Activated effector memory CD4-positive, alpha-beta T cell treated with Interleukin-2 at 50 U/mL for 16 hours (primary cell): ENCODE data around the gene CEBPG.

Experiments
- DNase-seq: peaks from one replicate; pipeline ENCODE4 v3.0.0-alpha.2; 2020

CEBPG gene

GRCh38 chr19:33383720-33384292, 10.3 kb downstream of the CEBPG start:
- no peak for DNase-seq

GRCh38 chr19:33384983-33385382, 11.5 kb downstream of the CEBPG start:
- no peak for DNase-seq

DNA sequence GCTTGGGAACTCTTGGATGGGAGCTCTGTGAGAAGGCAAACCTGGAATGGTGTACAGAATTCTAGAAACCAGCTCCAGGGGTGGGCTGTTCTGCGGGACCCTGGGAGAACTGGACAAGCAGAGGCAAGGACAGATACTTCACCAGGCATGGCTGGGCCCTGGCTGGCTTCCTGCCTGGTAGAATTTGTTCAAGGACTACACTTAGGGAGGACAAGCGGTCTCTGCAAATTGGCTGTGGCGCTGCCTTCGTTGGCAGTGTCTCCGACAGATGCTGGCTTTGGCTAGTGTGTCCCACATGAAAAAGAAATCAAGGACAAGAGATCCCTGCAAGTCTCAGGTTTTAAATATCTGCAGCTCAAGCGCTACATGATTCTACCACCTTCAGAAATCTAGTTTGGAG, 12.4 kb downstream of the CEBPG start:
- no peak for DNase-seq

DNA sequence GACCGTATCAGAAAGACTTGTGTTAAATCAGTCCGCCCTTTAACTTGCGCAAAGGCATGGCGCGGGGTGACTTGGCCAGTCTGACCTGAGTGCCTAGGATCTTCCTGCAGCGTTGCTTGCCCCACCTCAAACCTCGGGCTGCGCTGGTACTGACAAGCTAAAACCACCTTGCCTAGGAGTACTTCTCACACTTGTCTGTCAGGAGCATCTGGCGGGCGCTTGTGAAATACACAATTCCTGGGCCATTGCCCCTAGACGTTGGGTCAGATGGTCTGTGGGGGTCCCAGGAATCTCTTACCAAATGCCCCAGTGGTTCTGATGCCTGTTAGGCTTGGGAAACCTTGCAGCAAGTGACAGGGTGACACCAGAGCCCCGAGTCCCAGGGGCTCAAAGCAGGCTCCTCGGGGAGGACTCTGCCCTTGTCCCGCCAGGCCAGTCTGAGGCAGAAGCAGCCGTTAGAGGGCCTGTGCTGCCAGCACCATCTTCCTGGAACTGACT, 12.9 kb downstream of the CEBPG start:
- no peak for DNase-seq

- no peak for DNase-seq
These were observed 14.1 kb downstream of the CEBPG start for GRCh38 chr19:33387351-33388230.

DNA sequence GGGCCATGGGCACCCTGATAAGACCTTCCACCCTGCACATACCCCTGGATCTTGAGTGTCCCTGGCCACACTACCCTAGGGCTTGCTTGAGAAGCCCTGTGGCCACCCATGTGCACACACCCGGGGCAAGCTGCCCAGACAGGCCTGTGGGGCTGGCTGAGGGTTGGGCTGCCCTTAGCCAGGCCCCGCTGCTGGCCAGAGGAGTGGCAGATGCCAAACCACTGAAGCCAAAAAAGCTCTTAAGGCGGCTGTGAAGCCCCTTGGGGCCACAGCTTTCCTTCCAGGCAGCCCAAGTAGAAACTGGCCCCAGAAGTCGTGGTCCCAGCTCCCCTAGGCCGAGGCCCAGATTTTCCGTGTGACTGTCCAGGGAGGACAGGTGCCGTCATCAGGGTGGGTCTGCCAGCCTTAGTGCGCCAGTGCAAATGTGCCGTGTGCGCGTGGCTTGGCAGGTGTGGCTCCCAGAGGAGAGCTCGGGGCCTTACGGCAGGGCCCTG, 14.8 kb downstream of the CEBPG start:
- DNase-seq: no peak

GRCh38 chr19:33388725-33389420, 15.4 kb downstream of the CEBPG start:
- no peak for DNase-seq

- no peak for DNase-seq
These were observed 16.1 kb downstream of the CEBPG start for GRCh38 chr19:33389421-33390100.

DNA sequence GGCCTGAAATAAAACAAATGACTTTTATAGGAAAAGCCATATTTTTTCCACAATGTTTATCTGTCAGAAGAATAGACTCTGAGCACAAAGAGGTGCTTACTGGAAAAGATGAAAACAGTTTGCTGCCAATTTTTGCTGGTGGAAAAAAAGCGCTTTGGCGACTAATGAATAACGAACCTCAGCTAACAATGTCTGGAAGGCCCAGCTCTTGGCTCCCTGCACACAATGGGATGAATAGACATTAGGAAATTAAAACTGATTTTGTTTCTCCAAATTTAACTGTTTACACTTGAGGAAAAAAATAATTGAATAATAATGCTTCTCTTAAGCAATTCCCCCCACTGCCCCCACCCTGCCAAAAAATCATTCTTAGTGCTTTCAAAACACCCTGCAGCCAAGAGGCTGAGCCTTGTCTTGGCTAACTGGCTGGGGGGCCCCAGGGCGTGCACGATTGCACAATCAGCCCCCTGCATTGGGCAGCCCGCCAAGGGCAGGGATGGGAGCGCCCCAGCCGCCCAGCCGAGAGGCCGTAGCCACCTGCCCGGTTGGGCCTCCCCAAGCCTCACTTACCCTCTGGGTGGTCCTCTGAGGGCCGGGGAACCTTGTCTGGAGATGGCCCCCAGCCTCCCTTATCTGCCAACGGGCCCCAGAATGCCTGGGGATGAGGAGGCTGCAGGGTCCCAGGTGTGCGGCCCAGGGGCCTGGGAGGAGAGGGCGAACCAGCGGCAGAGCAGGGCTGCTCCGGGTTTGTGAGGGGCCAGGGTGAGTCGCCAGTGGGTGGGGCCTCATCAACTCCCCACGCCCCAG, 16.8 kb downstream of the CEBPG start:
- no peak for DNase-seq

DNA sequence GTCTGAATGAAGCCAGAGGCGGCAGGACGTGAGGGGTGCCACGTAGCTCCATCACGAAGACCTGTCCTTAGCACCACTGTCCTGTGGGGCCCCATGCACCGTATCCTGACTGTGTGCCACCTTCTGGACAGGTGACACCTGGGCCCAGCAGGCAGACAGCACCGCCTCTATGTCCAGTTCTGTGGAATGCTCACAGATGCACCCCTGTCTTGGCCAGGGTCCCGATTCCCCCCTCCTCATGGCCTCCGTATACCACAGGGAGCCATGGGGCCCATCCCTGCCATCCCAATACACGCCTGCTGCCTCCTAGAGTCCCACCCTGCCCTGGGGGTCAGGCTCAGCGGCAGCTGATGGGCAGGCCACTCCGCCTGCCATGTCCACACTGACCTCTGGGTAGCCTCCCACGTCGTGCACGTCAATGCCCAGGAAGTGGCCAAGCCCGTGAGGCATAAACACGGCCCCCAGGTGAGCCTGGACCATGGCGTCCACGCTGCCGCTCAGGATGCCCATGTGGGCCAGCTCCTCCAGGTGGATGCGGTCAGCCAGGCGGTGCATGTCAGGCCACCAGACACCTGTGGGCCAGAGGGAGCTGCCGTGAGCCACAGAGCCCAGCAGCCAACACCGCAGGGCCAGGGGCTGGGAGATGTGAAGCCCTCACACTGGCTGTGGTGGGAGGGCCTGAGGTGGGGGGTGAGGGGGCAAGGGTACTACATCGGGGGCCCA, 17.6 kb downstream of the CEBPG start:
- no peak for DNase-seq

DNA sequence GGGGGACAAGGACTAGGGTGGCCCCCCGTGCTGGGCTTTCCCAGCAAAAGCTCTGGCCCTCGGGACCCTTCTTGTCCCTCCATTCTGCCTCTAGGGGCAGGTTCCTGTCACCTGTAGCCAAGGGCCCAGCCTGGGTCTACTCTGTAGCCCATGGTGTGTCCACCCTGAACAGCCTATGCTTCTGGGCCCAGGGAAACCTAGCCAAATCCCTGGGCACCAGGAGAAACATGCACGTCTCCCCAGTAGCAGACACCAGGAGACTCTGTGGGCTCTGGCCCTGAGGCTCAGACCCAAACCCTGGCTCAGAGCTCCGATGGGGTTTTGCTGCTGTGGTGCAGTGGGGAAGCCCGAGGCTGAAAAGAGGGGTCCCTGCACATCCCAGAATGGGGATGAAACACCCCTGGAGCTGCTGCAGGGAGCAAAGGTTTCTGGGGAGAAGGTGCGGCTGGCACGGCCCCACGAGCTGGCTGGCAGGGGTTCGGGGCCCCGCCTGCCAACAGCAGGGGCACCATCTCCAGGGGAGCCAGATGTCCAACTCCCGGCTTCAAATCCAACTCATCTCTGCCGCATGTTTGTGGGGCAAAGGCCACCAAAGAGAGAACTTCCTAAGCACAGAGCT, 18.2 kb downstream of the CEBPG start:
- DNase-seq: no peak

DNA sequence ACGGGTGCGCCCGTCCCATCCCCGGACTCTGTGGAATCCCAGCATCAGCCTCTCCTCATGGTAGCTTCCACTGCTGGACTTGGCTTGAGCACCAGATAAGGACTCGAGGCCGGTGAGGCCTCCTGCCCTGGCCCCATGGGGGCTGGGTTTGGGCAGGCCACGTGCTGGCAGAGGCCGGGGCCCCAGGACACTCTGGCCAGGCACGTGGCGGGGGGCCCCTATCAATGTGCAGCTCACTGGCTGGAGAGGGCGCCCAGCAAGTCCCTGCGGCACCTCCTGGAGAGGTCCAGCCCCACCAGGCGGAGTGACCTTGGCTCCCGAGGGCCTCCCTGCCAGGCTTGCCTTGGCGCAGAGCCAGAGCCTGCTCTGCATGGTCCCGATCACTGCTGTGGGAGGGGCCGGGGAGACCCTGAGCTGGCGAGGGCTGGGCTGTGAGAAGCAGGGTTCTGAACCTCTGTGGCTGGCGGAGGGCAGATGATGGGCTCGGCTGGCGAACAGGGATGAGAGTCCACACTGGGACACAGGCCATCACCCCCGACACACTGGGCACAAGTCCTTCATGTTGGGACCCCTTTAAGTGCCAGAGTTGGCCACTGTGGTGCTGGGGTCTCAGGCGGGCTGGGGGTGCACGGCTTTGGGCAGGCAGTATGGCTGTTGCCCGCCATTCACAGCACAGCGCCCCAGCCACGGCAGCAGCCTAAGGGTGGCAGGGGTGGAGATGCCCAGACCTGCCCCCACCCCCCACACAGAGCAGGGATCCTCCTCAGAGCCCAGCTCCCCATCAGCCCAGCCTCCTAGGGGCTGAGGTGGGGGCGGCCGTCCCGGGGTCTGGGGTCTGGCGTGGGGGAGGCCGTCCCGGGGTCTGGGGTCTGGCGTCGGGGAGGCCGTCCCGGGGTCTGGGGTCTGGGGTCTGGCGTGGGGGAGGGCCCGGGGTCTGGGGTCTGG, 19.1 kb downstream of the CEBPG start:
- no peak for DNase-seq

GRCh38 chr19:33393286-33394005, 19.9 kb downstream of the CEBPG start:
- no peak for DNase-seq

DNA sequence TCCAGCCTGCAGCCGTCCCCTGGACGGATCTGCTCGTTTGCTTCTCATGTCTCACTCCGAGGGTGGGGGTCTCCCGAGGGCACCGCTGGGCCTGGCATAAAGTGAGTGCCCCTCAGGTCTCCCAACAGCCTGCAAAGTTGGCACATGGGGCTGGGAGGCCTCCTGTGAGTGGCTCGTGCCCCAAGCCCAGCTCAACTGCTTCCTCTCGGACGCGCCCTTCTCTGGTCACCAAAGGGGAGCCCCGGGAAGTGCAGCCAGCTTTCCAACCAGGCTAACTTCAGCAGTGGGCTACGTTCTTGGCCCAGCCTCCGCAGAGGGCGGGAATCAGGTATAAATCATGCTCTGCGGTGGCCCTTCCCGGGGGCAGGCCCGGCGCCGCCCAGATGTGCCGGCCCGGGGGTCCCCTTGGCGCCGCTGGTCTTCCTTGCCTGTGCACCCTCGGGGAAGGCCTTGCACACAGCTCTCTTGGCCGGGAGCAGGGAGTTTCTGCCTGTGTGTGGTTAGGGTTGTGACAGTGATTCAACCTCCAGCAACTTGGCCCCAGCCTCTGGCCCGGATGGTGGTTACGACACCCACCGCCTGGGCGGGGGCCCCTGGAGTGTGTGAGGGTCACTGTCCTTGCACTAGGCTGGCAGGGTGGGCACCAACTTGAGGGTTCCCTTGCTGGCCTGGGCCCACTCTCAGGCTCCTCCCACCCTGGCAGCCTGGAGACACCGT, 20.7 kb downstream of the CEBPG start:
- no peak for DNase-seq

DNA sequence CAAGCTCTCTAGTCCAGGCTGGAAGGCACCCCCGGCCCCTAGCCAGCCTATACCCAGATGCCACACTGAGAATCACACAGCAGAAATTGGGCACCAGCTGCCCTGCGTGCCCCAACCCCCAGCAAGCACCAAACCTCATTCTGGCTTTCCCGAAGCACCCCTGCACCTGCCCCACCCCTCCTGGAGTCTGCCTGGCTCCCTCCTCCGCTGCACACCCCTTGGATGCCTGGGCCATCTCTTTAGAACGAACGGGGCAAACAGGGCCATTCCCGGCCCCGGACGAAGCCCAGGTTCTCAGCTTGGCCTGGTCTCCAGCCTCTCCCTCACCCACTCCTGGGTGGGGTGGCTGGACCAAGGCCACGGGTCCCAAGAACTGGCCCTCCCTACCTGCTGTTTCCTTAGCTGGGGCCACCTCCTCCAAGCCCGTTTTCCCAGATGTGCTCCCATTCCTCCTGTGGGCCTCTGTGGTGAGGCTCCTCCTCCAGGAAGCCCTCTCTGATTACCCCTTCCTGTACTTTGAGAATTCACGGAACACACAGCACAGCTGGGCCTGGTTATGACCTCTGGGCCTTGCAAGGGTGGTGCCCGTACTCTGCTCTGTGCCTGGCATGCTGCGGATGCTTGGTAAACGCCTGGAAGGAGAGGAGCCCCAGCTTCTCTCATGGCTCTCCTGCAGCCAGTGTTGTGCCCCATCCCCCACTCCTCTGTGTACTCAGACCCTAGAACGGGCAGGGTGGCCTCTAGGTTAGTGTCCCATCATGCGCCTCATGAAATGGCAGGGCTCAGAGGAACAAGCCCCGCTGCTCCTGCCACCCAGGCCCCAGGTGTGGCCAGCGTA, 21.4 kb downstream of the CEBPG start:
- no peak for DNase-seq

DNA sequence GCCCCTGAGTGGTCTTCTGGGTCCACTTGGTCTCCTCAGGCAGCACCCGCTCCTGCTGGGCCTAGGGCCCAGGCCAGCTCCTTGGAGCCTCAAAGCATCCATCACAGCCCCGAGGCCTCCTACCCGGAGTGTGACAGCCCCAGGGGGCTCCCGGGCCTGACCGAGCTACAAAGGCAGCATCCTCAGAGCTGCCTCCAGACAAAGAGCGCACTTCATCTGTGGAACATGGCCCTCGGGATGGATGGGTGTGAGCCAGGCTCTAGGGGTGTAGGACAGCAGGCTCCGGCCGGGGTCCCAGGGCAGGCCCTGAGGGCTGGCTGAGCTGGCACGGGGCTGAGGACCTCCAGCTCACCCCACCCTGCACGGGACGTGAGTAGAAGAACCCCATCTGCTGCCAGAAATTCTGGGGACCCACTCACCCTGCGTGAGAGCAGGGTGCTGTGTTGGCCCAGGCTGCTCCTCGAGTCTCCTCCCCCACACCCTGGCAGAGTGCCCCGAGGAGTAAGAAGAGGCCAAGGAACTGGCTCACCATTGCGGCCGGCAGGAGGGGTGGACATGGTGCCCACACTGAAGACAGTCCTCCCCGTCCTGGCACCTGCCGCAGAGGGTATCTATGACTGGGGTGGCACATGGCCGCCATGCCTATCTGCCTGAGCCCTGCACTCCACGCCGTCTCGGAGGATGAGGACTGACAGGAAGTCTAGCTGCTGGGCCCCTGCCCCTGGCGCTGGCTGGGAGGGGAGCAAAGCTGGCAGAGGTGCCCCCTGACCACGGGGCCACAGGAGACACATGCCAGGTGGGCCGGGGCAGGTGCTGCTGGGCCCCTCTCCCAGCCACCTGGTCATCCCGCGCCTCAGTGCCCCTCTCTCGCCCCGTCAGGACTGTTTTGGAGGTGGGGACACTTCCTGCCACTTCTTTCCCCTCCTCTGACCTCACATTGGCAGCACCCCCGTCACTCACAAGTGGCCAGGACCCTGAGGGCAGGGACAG, 22.3 kb downstream of the CEBPG start:
- no peak for DNase-seq
